Heart left ventricle (tissue), 16 donors: ENCODE results near the gene TAPT1. TPM values are rescaled to one million over a fixed set of nuclear protein-coding genes. Genes with fewer than 3 reads are reported as not detected.

Source experiments
- ATAC-seq, 4 donors: fragments of 200-7000 bp; cut with Tn5 transposase; one replicate each; pipeline ENCODE4 v1.9.1; 2020 to 2022; ENCODE audit warnings: moderate library complexity in 4 of 4, mild to moderate bottlenecking in 3 of 4, moderate number of reproducible peaks in 1 of 4
- DNase-seq, 5 donors: peaks; one replicate each; pipeline ENCODE4 v3.0.0-alpha.2; 2020
- H3K27ac ChIP-seq, 12 donors: fragments of 200-600 bp; sonication (generic) in 4 of 12; one replicate each; pipeline versions ENCODE4 v1.5.0 to v1.8.0; 2016 to 2022; ENCODE audit warnings: mild to moderate bottlenecking in 2 of 12
- H3K27me3 ChIP-seq, 9 donors: fragments of 200-600 bp; sonication (generic) in 2 of 9; one replicate each; pipeline versions ENCODE4 v1.5.1 to v1.8.0; 2016 to 2022; ENCODE audit warnings: mild to moderate bottlenecking in 3 of 9
- H3K36me3 ChIP-seq, 9 donors: fragments of 200-600 bp; sonication (generic) in 2 of 9; one replicate each; pipeline versions ENCODE4 v1.5.0 to v1.8.0; 2018 to 2022; ENCODE audit warnings: mild to moderate bottlenecking in 2 of 9
- H3K4me1 ChIP-seq, 12 donors: fragments of 200-600 bp; sonication (generic) in 4 of 12; one replicate each; pipeline versions ENCODE4 v1.5.0 to v1.8.0; 2016 to 2022; ENCODE audit warnings: mild to moderate bottlenecking in 3 of 12
- H3K4me3 ChIP-seq, 12 donors: fragments of 200-600 bp; sonication (generic) in 4 of 12; one replicate each; pipeline versions ENCODE4 v1.5.0 to v1.8.0; 2017 to 2022; ENCODE audit warnings: mild to moderate bottlenecking in 9 of 12, moderate library complexity in 4 of 12
- H3K9me3 ChIP-seq, 12 donors: fragments of 200-600 bp; sonication (generic) in 4 of 12; one replicate each; pipeline versions ENCODE4 v1.5.0 to v1.8.0; 2016 to 2022; ENCODE audit warnings: mild to moderate bottlenecking in 1 of 12
- CTCF ChIP-seq, 12 donors: fragments of 200-600 bp; sonication (generic) in 4 of 12; IDR thresholded peaks; one replicate each; pipeline versions ENCODE4 v1.5.0 to v1.8.0; 2018 to 2022; ENCODE audit warnings: antibody characterized with exemption in 12 of 12, mild to moderate bottlenecking in 5 of 12
- POLR2A ChIP-seq, 2 donors: fragments of 450-650 bp; IDR thresholded peaks; one replicate each; pipeline ENCODE4 v1.6.1; 2017; ENCODE audit warnings: antibody characterized with exemption in 2 of 2, mild to moderate bottlenecking in 2 of 2, moderate library complexity in 2 of 2
- WGBS, 4 donors: extraction: QIAGEN DNeasy Blood & Tissue Kit in 2 of 4; methylation state at CpG; one replicate each; pipeline versions ENCODE4 v1.1.5 to v1.1.7; 2013 to 2018; 5-methylcytosine and 5-hydroxymethylcytosine counted together
- intact Hi-C, 10 donors: fragments of 100-400 bp; cut with DNase I; formaldehyde crosslinking; loops; one replicate each; pipeline versions ENCODE4 v1.11.1 to v1.14.2; 2022
- polyA plus RNA-seq, 2 donors: library from polyadenylated mRNA; stranded (reverse); fragments of 200-250 nt; gene quantifications; one replicate each; pipeline ENCODE4 v1.2.3, GENCODE V29; 2013
- total RNA-seq, 9 donors: library from RNA; depleted of rRNA in 2 of 9; stranded (reverse); fragments of >200 nt in 2 of 9; fragmentation: NEBNext Ultra II Directional in 3 of 9; extraction: Animal tissue kit (Norgen Biotek cat#: 25700) in 3 of 9; gene quantifications; one replicate each; pipeline versions ENCODE4 v1.1.0 to v1.2.4, GENCODE V29; 2016 to 2023
- donor health status: ischemic (EF 13 %, LVEDD 7.1; RV severe dilation, severe dysfunction).
- donor health status: healthy with polysubstance abuse.
- donor health status: DM: no; HTN: yes; CAD: no.
- donor health status: DM: no; HTN: no; CAD: no.
- donor health status: ischemic (EF 25% LVEDD 6.9; RV normal size, moderate dysfunction).
- donor health status: ischemic (EF 25% LVEDD 5.7; RV mildly dilated, moderate dysfunction).
- donor health status: healthy.
- donor health status: DM: yes; HTN: yes; CAD: no.
- donor health status: ischemic (EF 35%, LVEDD 5.7; RV mildly dilated, moderate dysfunction).
- donor health status: nonischemic (EF 11% LVEDD 7.7; RV severe dilation, severe dysfunction).
- donor health status: DM: yes; HTN: yes; CAD: no.
- donor health status: PGD.
- donor health status: ischemic (EF 29% LVEDD 5.4; RV normal size, mild dysfunction).
- donor health status: nonischemic (EF 23%, LVEDD 6.1; RV moderate dilation, normal function).

Gene TAPT1
- total and polyA plus RNA-seq, 11 donors = 12.3 to 53.4 (median 34.9) TPM

GRCh38 chr4:16129336-16129735 is 96.9 kb downstream of the TAPT1 start:
- ATAC-seq (peak; percentile 63 to 88 (median 79)), DNase-seq (peak in 1 of 5 donors; percentile 18)
- Histone ChIP-seq H3K4me1 (peaks cover 0 to 36% (median 4%) of the 10 kb centered on the region in 12 donors), H3K27ac (peak overlapping the region in 4 of 12 donors; percentile 39 to 62 (median 56)), H3K36me3 (no peaks in the 10 kb centered on the region), H3K9me3 (no peaks in the 10 kb centered on the region), H3K4me3 (no peak overlapping the region), H3K27me3 (no peaks in the 10 kb centered on the region)
- intact Hi-C loops = no loop called here
- no peak for TF ChIP-seq CTCF (IDR thresholded peaks at IDR 0.05)
- 22 to 46% (median 28%) methylated on average over 1 of the region's 1 CpG for WGBS, 4 donors

GRCh38 chr4:16126714-16127113 is 99.6 kb downstream of the TAPT1 start:
- ATAC-seq (no peak), DNase-seq (no peak)
- Histone ChIP-seq H3K36me3 (no peaks in the 10 kb centered on the region), H3K27me3 (no peaks in the 10 kb centered on the region), H3K9me3 (no peaks in the 10 kb centered on the region), H3K4me3 (no peak overlapping the region), H3K27ac (no peak overlapping the region), H3K4me1 (peaks cover 0 to 49% (median 7%) of the 10 kb centered on the region in 12 donors)
- intact Hi-C loops = no loop called here
- WGBS, 4 donors = 89 to 100% (median 96%) methylated on average over 1 of the region's 1 CpG
- TF ChIP-seq CTCF (IDR thresholded peaks at IDR 0.05) (no peak), POLR2A (IDR thresholded peaks at IDR 0.05) (no peak)

- no peaks in the 10 kb centered on the region for H3K36me3 ChIP-seq
- ATAC-seq (peak in 2 of 4 donors; percentile 21 to 38), DNase-seq (no peak)
- no peak overlapping the region for H3K4me3 ChIP-seq
- peaks cover 0 to 49% (median 7%) of the 10 kb centered on the region in 12 donors for H3K4me1 ChIP-seq
- peak overlapping the region in 8 of 12 donors; percentile 30 to 62 (median 52) for H3K27ac ChIP-seq
- TF ChIP-seq POLR2A (IDR thresholded peaks at IDR 0.05) (no peak), CTCF (IDR thresholded peaks at IDR 0.05) (peak in 1 of 12 donors; percentile 3)
- H3K27me3 ChIP-seq = no peaks in the 10 kb centered on the region
- no peaks in the 10 kb centered on the region for H3K9me3 ChIP-seq
- intact Hi-C loops = no loop called here
- WGBS, 4 donors = 53 to 60% (median 57%) methylated on average over 8 of the region's 8 CpGs
Observed at GRCh38 chr4:16125571-16126445, 100.5 kb downstream of the TAPT1 start.

GRCh38 chr4:16124232-16124631 is 102.0 kb downstream of the TAPT1 start:
- TF ChIP-seq POLR2A (IDR thresholded peaks at IDR 0.05) (no peak), CTCF (IDR thresholded peaks at IDR 0.05) (no peak)
- H3K4me1 ChIP-seq = peaks cover 0 to 39% (median 7%) of the 10 kb centered on the region in 12 donors
- H3K27me3 ChIP-seq = no peaks in the 10 kb centered on the region
- 48 to 56% (median 53%) methylated on average over 4 of the region's 4 CpGs for WGBS, 4 donors
- intact Hi-C loops = no loop called here
- H3K36me3 ChIP-seq = no peaks in the 10 kb centered on the region
- no peak overlapping the region for H3K4me3 ChIP-seq
- ATAC-seq (peak in 2 of 4 donors; percentile 45 to 47), DNase-seq (peak in 3 of 5 donors; percentile 30 to 52 (median 30))
- no peaks in the 10 kb centered on the region for H3K9me3 ChIP-seq
- no peak overlapping the region for H3K27ac ChIP-seq
